Lower leg skin (tissue), 3 donors: ENCODE data around the gene ARPC2.

Experiments used
- CTCF ChIP-seq, 3 donors: fragments of 450-650 bp; IDR thresholded peaks; one replicate each; pipeline ENCODE4 v1.5.1; 2016; ENCODE audit warnings: antibody characterized with exemption in 3 of 3, mild to moderate bottlenecking in 3 of 3, moderate library complexity in 2 of 3
- POLR2A ChIP-seq, 2 donors: fragments of 450-650 bp; IDR thresholded peaks; one replicate each; pipeline ENCODE4 v1.6.1; 2016 to 2017; ENCODE audit warnings: antibody characterized with exemption in 2 of 2, mild to moderate bottlenecking in 1 of 2, moderate library complexity in 1 of 2

- TF ChIP-seq CTCF (IDR thresholded peaks at IDR 0.05) (no peak), POLR2A (IDR thresholded peaks at IDR 0.05) (no peak)
Measured at GRCh38 chr2:218295029-218295428, 78.0 kb downstream of the ARPC2 start.
